K562 treated with DMSO at 1 percent for 12 hours (cell line): Measurements from ENCODE around the gene KATNAL2. TPM values are rescaled to one million over a fixed set of nuclear protein-coding genes. Genes with fewer than 3 reads are reported as not detected.

ENCODE experiments used
- total RNA-seq: library from RNA; unstranded; fragments of 300-600 nt; gene quantifications from 2 replicates; pipeline ENCODE4 v1.2.3, GENCODE V29; 2022; ENCODE audit not compliant: insufficient read depth

Gene KATNAL2
- 1.6 TPM in 1 of 2 replicates, not detected in the other for total RNA-seq

GRCh38 chr18:46917108-46917802 is at the start of gene KATNAL2, which contains the start of gene PIAS2:
KATNAL2 (plus strand) TSS chr18:46917602; CDS start chr18:46946873, 29,271 bp downstream.
PIAS2 (minus strand) TSS chr18:46917507; CDS start chr18:46917345, 162 bp downstream.

GRCh38 chr18:47035156-47035671 is 117.8 kb downstream of the KATNAL2 start, which contains the start of gene ELOA2:
ELOA2 (minus strand) TSS chr18:47035621; CDS start chr18:47035264, 357 bp downstream.

GRCh38 chr18:47150029-47150823 is 232.8 kb downstream of the KATNAL2 start, which contains the start of gene HDHD2:
HDHD2 (minus strand) TSS chr18:47150500; CDS start chr18:47136439, 14,061 bp downstream.

Other genes starting within 250 kb of the KATNAL2 start
- gene ST8SIA5, start 160.5 kb upstream of the KATNAL2 start, total RNA-seq = 0.60 TPM in 1 of 2 replicates, not detected in the other
- gene PIAS2, start 95 bp upstream of the KATNAL2 start, total RNA-seq = 3.8 and 12.1 TPM in 2 replicates
- gene ELOA2, start 118.0 kb downstream of the KATNAL2 start, total RNA-seq = not detected in 2 replicates
- gene HDHD2, start 232.9 kb downstream of the KATNAL2 start, total RNA-seq = 12.9 and 31.1 TPM in 2 replicates